GM19023 (cell line): ENCODE data around the gene TREM2.
"Not testable (repeated sequence)": the region's sequence is repeated elsewhere in the genome, so short reads cannot be mapped to it uniquely, and the experiment has no call there.

Experiments used
- ATAC-seq: cut with Tn5 transposase; IDR thresholded peaks from one replicate; pipeline ENCODE4 v1.9.1; 2021; ENCODE audit warnings: mild to moderate bottlenecking, moderate library complexity; ENCODE audit not compliant: unreplicated experiment

Gene TREM2

DNA sequence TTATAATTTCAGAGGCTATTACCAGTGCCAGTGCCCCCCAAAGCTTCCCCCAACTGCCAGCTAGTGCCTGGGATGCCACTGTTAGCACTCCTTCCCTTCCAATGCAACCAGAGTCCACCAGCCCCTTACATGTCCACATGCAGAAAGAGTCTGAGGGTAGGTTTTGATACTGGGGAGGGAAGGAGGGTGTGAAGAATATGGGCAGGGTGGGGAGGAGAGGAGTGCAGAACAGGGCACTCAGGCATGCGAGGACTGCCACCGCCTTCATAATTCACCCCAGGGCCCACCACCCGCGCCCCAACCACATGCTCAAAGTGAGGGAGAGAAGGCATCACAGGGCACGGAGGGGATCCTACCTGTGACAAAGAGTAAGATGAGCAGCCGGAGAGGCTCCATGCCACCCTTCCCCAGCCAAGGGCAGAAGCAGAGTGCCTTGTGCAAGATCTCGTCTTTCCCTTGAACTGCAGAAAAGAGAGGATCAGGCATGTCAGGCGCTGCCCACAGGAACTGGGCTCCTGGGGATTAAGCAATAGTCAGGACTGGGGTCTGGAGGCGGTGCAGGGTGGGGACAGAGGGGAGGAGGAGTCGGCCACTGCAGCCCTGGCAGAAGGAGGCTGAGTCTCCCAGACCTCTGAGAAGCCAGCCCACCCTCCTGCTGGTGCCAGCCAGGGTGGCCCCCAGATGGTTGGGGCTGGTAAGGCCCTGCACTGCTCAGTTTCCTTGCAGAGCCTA, at the start of gene TREM2:
TSS of gene TREM2 (minus strand) at position 430 of the 732 bp plus-strand sequence. CDS start at position 396, 34 bp downstream.
- no peak for ATAC-seq

DNA sequence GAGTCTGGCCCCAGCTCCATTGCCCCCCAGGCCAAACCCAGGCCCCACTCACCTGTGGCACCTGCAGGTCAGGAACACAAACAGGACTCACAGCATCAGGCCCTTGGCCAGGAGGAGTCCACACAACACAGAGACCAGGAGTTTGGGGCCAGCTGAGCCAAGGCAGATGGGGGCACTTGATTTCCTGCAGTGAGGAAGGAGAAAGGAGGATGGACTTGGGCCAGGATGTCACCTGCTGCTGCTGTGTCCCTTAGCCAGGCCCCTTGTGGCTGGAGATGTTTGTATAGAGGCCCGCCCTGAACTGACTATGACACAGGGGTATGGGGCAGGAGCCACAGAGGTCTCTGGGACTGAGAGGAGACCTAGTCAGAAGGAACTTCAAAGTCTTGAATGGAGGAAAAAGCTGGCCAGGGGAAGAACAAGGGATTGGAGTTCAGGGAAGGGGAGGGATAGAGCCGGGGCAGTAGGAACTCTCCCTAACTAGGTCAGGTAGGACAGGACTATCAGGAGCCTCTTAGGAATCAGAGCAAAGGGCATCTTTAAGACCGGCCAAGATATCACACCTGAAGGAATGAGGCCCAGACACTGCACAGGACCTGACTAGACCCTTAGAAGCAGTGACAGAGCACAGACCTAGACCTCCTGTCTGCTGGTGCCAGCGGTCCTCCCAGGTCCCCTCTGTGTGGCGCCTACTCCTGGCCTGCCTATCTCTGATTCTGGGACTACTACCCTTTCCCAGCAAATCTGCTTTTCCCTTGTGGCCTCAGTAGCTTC, 46.8 kb upstream of the TREM2 start:
- no peak for ATAC-seq

DNA sequence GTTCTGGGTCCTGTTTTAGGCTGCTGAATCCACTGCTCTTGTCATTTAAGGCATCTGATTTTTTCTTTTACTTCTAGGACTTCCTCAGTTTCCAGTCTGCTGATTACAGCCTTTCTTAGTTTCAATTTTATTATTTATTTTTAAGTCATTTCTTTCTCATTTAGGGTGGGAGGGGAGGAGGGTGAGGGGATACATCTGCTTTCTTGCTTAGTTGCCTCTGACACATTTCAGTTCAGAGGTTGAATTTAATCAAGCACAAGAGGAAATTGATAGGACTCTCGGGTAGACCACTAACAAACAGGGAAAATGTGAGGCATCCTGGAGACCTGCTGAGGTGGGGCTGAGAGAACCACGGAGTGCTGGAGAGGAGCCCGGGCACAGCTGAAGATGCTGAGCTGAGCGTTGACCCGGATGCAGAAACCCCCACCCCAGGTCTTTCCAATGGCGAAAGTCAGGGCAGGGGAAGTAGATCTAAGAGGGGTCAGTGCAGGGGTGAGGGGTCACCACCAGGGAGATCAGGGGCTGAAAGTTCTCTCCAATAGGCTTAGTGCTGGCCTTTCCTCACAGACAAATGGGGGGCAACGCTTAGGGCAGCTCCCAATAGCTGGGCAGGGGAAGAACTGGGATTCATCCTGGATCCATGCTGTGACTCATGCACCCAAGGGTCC, 45.7 kb upstream of the TREM2 start:
- no peak for ATAC-seq

DNA sequence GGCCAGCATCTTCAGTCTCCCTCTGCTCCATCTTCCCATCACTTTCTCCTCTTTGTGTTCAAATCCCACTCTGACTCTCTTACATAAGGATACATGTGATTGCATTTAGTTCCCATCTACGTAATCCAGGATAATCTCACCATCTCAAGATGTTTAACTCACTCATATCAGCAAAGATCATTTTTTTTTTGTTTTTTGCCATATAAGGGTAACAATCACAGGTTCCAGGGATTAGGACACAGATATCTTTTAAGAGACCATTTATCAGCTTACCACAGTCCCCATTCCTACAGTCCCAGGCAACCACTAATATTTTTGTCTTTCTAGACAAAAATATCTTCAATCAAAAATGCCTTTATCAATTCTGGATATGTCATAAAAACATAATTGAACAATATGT, 41.2 kb upstream of the TREM2 start:
- ATAC-seq, result no peak

DNA sequence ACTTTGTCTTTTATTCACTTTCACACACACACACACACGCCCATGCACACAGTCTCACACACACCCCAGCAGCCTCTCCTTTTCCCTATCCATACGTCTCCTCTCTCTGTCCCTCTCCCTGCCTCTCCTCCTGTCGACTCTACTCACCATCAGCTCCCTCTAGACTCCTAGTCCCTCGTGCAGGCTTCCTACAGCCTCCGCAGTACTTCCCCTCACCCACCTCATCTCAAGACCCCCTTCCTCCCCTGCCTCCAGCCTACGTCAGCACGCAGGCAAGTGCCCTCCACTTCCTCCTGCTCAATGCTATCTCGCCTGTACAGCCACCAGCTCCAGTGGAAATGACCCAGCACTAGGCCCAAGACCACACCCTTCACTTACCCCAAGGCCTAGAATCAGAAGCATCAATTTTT, 38.9 kb upstream of the TREM2 start:
- no peak for ATAC-seq

DNA sequence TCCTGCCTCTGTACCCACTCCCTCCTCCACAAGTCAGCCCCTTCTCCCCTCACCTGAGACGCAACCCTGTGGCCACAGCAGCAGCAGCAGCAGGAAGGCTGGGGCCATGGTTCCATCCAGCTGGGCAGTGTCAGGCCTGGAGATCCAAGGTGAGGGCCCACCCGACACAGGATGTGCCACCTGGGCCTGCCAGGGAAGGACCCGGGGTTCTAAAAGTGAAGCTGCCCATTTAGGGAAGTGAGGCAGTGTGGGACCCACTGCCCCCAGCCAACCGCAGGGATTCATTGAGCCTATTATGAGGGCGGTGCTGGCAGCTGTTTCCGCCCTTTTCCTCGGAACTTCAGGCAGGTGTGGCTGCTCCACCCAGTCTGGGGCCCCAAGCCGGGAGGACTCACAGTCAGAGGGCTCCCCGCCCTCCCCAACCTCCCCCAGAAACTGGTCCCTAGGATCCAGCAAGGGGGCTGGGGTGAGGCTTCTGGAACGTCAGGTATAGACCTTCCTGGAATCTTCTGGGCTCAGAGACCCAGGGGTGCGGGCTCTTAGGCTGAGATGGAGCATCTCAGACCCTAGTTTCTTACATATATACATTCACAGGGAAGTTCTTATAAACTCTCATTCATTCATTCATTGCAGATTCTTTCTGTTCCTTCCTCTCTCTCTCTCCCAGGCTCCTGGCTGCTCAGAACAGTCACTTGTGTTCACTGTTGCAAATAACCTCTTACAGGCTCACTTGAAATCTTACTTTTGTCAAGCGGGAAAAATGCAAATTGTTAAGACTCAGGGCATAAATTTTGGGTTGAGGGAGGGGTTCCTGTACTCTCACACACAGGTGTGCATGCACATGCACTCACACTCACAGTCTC, 38.2 kb upstream of the TREM2 start, which contains the start of gene TREML2:
TSS of gene TREML2 (minus strand) at position 249 of the 863 bp plus-strand sequence. CDS start at position 108, 141 bp downstream.
- peak; percentile 31 for ATAC-seq

DNA sequence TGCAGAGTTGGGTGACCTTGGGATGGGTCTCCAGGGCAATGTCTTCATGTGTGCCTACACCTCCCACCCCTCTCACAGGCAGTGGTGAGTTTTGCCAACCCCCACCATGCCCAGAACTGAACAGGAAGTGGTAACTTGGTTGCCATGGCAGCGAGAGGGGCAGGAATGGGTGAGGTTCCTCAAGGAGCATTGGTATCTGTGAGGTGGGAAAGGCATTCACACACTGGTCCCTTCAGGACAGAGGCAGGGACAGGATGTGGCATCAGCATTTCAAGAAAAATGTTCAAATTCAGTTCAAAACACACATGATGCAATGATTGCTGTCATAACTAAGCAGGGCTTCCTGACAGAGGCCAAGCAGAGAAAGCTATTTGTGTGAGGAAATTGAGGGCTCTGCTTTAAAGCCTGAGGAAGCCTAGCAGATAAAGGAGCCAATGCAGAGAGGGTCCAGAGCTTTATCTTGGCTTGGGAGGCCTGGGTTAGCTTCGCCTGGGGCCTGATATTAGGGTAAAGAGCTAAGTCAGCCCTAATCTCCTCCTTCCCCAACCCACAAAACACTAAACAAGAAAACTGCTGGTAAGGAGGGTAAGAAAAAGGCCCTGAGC, 37.5 kb upstream of the TREM2 start:
- peak; percentile 26 for ATAC-seq

DNA sequence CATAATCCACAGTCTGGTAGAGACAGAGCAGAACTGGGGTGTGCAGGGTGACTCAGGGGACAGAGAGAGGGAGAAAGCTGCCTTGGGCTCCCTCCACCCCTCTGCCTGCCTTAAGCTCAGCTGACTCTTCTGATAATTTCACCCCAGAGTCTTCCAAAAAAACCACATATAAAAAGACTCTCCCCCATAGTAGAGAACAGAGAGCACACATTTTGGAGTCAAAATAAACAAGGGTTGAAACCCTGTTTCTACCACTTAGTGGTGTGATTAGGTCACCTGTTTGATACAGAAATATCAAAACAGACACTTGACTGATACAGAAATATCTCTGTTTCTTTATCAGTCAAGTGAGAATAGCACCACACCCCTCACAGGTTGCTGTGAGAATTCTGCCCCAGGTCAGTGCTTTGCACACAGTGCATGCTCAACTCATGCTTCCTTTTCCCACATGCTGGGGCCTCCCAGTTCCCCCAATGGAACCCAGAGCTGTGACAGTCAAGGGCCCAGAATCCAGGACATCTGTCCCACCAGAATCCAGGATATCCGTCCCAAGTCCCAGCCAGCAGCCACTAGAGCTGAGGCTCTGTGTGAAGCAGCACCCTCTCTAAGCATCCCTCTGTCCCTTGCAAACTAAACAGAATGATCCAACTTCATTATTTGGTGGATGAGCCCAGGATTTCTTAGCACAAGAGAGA, 36.8 kb upstream of the TREM2 start:
- peak; percentile 50 for ATAC-seq

DNA sequence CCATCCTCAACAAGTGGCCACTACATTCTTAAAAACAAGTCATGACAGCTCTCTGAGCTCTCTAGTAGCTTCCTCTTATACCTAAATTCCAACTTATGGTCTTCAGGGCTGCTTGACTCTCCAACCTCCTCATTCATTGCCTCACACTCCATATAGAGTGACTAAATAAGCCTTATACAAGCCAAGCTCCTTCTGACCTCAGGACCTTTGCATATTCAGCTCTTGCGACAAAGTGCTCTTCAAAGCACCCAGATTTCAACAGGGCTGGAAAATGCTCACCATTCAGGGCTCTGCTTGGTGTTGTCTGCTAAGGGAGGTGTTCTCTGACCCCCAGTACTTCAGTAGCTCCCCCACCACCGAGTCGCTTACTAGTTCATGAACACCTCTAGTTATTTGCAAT, 34.3 kb upstream of the TREM2 start:
- no peak for ATAC-seq

DNA sequence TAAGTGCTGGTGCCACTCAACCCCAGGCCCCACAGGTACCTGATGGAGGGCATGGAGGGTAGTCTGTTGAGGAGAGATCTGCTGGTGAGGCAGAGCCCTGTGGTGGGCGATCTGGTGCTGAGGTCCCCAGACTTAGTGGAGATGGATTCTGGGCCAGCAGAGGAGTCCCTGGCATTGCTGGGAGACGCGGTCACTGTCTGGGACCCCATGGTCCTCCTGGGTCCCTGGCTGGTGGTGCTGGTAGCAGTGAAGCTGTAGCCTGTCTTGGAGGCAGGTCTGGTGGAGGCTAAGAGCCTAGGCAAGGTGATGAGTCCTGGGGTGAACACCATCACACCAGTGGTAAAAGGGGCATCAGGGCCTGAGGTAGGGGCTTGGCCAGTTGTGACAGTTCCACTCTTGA, 31.5 kb upstream of the TREM2 start:
- no peak for ATAC-seq

DNA sequence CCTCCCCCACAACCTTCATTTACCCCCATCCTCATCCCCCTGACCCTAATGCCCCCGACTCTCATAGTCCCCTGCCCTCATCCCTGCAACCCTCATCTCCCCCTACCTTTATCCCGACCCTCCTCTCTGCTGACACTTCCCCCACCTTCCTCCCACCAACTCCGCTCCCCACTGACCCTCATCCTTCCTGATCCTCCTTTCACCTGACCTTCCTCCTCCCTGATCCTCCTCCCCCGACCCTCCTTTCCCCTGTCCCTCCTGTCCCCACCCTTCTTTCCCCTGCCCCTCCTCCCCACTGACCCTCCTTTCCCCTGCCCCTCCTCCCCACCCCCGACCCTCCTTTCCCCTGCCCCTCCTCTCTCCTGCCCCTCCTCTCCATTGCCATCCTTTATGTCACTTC, 31.0 kb upstream of the TREM2 start:
- no peak for ATAC-seq

DNA sequence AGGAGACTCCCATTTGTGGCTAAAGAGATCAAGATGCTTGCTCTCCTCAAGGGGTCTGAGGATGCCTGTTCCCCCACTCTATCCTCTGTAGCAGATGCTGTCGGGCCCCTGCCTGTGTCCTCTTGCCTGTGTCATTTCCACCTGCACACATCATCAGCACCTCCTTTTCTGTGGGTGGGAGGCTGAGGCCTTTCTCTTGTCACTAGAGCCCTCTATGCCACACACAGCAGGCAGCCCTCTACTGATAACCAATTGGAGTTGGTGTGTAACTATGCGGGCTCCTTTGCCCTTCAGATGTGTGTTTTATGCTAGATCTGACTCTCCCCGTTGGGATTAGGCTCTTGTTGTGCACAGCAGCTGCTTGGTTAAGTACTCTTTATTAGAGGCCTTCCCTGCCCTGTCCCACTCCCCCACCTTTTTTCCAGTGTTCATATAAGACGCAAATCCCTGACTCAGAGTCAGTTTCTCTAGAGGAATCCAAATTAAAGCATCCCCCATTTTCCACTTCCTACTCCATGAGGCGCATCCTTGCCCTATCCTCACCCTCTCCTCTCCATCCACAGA, 30.3 kb upstream of the TREM2 start:
- no peak for ATAC-seq

DNA sequence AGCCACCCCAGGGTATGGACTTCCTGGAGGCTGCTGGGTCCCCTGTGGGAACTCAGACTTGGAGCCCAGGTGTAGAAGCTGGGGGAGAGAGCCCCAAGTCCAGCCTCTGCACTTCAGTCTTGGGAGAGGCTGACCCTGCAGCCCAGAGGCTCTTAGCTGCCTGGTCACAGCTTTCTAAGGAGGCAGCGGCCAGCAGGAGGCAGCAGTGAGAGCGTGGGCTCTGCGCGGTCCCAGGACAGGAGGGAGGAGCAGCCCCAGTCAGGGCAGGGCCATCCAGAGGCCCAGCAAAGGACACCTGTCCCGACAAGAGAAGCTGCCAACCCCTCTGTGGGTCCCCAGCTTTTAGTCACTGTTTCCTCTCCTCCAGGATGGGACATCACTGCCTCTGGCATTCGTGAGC, 28.7 kb upstream of the TREM2 start:
- no peak for ATAC-seq

DNA sequence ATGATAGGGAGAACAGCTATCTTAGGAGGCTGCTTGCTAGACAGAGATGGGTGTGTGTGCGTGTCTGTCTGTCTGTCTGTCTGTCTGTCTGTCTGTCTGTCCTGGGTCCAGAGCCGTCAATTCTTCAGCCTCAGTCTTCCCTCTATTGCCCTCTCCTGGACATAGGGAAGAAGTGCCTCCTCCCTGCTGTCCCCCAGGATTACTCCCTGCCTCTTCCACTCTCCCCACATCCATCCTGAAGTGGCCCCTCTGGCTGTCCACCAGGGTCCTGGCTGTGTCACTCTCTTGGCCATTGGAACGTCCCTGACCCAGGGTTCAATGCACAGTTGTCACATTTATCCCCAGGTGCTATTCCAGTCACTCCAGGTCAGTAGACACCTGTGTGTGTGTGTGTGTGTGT, 27.9 kb upstream of the TREM2 start:
- no peak for ATAC-seq

DNA sequence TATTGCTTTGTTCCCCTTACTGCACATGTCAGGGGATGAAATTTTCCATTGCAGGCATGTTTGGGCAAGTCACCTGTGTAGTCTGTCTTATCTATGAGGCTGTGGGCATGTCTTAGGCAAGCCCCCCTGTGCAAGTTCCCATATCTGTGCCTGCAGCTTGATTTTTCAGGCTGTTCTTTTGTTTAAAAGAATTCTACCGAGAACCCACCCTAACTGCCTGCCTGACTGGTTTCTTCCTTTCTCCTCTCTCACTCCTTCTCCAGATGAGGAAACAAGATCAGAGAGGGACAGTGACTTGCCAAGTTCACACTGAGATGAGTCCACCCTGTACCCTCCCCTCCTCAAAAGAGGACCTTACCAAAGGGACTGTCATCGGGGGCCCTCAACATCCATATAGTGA, 27.1 kb upstream of the TREM2 start:
- ATAC-seq, result no peak

DNA sequence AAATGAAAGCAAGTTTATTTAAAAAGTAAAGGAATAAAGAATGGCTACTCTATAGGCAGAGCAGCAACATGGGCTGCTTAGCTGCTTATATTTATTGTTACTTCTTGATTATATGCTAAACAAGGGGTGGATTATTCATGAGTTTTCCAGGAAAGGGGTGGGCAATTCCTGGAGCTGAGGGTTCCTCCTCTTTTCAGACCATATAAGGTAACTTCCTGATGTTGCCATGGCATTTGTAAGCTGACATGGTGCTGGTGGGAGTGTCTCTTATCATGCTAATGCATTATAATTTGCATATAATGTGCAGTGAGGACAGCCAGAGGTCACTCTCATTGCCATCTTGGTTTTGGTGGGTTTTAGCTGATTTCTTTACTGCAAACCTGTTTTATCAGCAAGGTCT, 26.1 kb upstream of the TREM2 start:
- not testable (repeated sequence) for ATAC-seq

DNA sequence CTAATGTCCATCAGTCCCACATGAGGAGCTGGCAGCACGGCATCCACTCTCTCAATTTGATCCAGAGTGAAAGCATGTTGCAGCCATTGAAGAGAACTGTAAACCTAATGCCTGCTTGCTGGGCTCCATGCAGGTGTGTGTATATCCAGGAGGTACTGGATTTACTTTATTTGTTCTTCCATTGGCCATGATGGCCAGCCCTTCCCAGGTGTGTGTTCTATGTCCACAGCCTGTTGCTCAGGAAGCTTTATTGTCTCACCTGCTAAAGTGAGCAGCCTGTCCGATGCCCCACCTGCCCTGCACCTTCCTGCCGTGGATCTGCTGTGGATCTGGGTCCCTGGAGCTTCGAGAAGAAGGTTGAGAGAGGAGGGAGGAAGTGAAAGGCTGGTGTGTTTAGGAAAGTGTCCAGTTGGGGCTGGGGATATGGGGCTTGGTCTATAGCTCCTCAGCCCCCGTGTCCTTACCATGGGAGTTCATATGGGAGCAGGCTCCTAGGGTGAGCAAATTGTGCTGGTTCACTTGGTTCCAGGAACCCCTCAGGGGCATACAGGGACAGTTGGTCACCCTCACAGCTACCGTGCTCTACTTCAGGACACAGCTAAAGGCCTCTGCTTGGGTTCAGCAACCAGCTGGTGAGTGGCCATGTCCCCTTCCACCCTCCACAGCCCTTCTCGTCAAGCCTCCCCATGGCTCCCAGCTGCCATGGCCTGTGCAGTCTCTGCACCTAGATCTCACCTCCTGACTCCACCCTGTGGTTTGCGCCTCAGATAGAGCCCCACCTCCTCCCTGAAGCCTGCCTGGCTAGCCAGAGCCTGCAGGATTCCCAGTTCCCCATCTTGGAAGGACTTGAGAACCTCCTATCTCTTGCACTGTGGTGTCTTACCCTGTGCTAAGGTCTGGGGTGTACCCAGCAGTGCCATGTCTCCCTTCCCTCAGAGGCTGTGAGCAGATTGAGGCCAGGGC, 25.3 kb upstream of the TREM2 start:
- no peak for ATAC-seq

DNA sequence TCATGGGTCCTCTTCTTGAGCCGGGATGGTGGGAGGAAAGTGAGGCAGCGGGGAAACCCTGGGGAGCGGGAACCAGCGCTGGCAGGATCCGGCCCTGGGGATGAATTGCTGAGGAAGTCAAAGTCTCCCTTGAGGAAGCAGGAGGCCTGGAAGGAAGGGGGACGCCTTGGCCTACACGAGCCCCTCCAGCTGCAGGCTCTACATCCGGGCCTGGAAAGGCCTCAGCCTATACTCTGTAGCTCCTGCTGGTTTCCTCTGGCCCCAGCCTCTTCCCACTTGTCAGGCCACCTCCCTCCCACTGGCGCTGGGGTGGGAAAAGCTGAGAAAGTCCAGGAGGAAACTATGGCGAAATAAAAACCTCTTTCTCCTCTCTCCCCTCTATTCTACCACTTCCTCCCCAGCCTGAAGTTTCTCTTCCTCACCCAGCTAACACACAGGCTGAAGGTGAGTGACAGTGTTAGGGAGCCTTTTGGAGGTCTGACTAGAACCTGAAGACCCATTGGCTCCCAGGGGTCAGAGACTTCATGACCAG, 23.2 kb upstream of the TREM2 start:
- ATAC-seq, result no peak
